SU-DHL-6 (cell line): Measurements from ENCODE around the gene DTNA.

ENCODE experiments used
- H2AFZ ChIP-seq: fragments of 200-600 bp; sonication (generic); 2 replicates; pipeline ENCODE4 v1.6.1; 2014; ENCODE audit warnings: low read depth, mild to moderate bottlenecking, moderate library complexity, mixed read lengths, antibody characterized with exemption, low read length; ENCODE audit not compliant: severe bottlenecking
- H3F3A ChIP-seq: fragments of 200-600 bp; shearing (Covaris generic); 2 replicates; pipeline ENCODE4 v1.6.0; 2016; ENCODE audit warnings: antibody characterized with exemption, mild to moderate bottlenecking; ENCODE audit not compliant: insufficient read depth
- H3K27ac ChIP-seq: fragments of 200-600 bp; sonication (generic); 2 replicates; pipeline ENCODE4 v1.5.1; 2016; ENCODE audit warnings: low read depth, mild to moderate bottlenecking, low read length, moderate library complexity, mixed read lengths
- H3K27me3 ChIP-seq: fragments of 200-600 bp; sonication (generic), shearing (Covaris generic); 2 replicates; pipeline ENCODE4 v1.6.0; 2014; ENCODE audit warnings: mild to moderate bottlenecking, low read length
- H3K36me3 ChIP-seq: fragments of 200-600 bp; sonication (generic); 2 replicates; pipeline ENCODE4 v1.6.1; 2014; ENCODE audit warnings: mild to moderate bottlenecking, low read length, mixed read lengths
- H3K4me2 ChIP-seq: fragments of 300-600, 200-600 bp; shearing (Covaris generic), sonication (generic); 2 replicates; pipeline ENCODE4 v1.6.0; 2014; ENCODE audit warnings: low read length, low read depth, mild to moderate bottlenecking; ENCODE audit not compliant: poor library complexity, severe bottlenecking
- H3K4me3 ChIP-seq: fragments of 200-600 bp; sonication (generic); 2 replicates; pipeline ENCODE4 v1.5.1; 2014; ENCODE audit warnings: antibody characterized with exemption, low read length, mild to moderate bottlenecking, mixed read lengths; ENCODE audit not compliant: insufficient read depth, poor library complexity, severe bottlenecking
- H3K79me2 ChIP-seq: fragments of 200-600 bp; sonication (generic); 2 replicates; pipeline ENCODE4 v1.6.1; 2014; ENCODE audit warnings: mild to moderate bottlenecking, low read length, moderate library complexity; ENCODE audit not compliant: insufficient read depth
- H3K9ac ChIP-seq: fragments of 200-600 bp; sonication (generic); 2 replicates; pipeline ENCODE4 v1.7.0; 2014; ENCODE audit warnings: mild to moderate bottlenecking, low read length
- H3K9me2 ChIP-seq: fragments of 200-600 bp; sonication (generic); replicated peaks from 2 replicates; pipeline ENCODE4 v1.6.1; 2014; ENCODE audit warnings: low read length; ENCODE audit not compliant: insufficient read depth
- H3K9me3 ChIP-seq: fragments of 200-600 bp; sonication (generic); 2 replicates; pipeline ENCODE4 v1.6.1; 2014; ENCODE audit warnings: low read length, mixed read lengths; ENCODE audit not compliant: insufficient read depth
- H4K20me1 ChIP-seq: fragments of 200-600 bp; sonication (generic); 2 replicates; pipeline ENCODE4 v1.6.1; 2014; ENCODE audit warnings: low read depth, mild to moderate bottlenecking, antibody characterized with exemption, low read length, moderate library complexity, mixed read lengths
- CTCF ChIP-seq: fragments of 200-600 bp; sonication (generic); IDR thresholded peaks from one replicate; pipeline ENCODE4 v1.5.1; 2017; ENCODE audit warnings: antibody characterized with exemption, mild to moderate bottlenecking, low read length, moderate library complexity; ENCODE audit not compliant: insufficient read depth, poor library complexity, severe bottlenecking
- EZH2phosphoT487 ChIP-seq: fragments of 200-600 bp; sonication (generic), shearing (Covaris generic); conservative IDR thresholded peaks from 2 replicates; pipeline ENCODE4 v1.6.1; 2018; ENCODE audit warnings: mild to moderate bottlenecking, antibody characterized with exemption, low read length, moderate library complexity, mixed read lengths

DTNA gene

GRCh38 chr18:34794348-34794747, 84.2 kb downstream of the DTNA start:
- Histone ChIP-seq H3K9me2 (no peaks in the 10 kb centered on the region), H3K27ac (no peak overlapping the region), H3K9me3 (no peaks in the 10 kb centered on the region), H3K4me3 (no peak overlapping the region), H3K27me3 (no peaks in the 10 kb centered on the region), H3K79me2 (no peaks in the 10 kb centered on the region), H3K4me2 (no peak overlapping the region), H2AFZ (no peak overlapping the region), H4K20me1 (no peaks in the 10 kb centered on the region), H3K36me3 (no peaks in the 10 kb centered on the region), H3F3A (no peaks in the 10 kb centered on the region), H3K9ac (no peak overlapping the region)
- TF ChIP-seq EZH2phosphoT487, result no peak
- no peak for TF ChIP-seq CTCF

GRCh38 chr18:34795070-34795732, 85.1 kb downstream of the DTNA start:
- TF ChIP-seq CTCF (no peak), EZH2phosphoT487 (no peak)
- H3K9ac ChIP-seq, result no peak overlapping the region
- H3K9me2 ChIP-seq, result no peaks in the 10 kb centered on the region
- no peak overlapping the region for H3K4me3 ChIP-seq
- H2AFZ ChIP-seq, result no peak overlapping the region
- no peaks in the 10 kb centered on the region for H3K79me2 ChIP-seq
- H4K20me1 ChIP-seq, result no peaks in the 10 kb centered on the region
- no peaks in the 10 kb centered on the region for H3K36me3 ChIP-seq
- no peaks in the 10 kb centered on the region for H3F3A ChIP-seq
- no peaks in the 10 kb centered on the region for H3K27me3 ChIP-seq
- no peak overlapping the region for H3K4me2 ChIP-seq
- no peaks in the 10 kb centered on the region for H3K9me3 ChIP-seq
- H3K27ac ChIP-seq, result no peak overlapping the region

GRCh38 chr18:34796035-34796657, 86.0 kb downstream of the DTNA start:
- Histone ChIP-seq H3K4me2 (no peak overlapping the region), H3K9me3 (no peaks in the 10 kb centered on the region), H2AFZ (no peak overlapping the region), H3F3A (no peaks in the 10 kb centered on the region), H3K27ac (no peak overlapping the region), H3K36me3 (no peaks in the 10 kb centered on the region), H3K4me3 (no peak overlapping the region), H3K9me2 (no peaks in the 10 kb centered on the region), H4K20me1 (no peaks in the 10 kb centered on the region), H3K79me2 (no peaks in the 10 kb centered on the region), H3K9ac (no peak overlapping the region), H3K27me3 (no peaks in the 10 kb centered on the region)
- TF ChIP-seq CTCF (no peak), EZH2phosphoT487 (no peak)
